A673 (cell line): ENCODE measurements around the gene CHI3L2.

Experiments
- CTCF ChIP-seq: fragments of 300-800, 200-600 bp; sonication (generic); conservative IDR thresholded peaks from 2 replicates; pipeline ENCODE4 v1.5.1; 2017; ENCODE audit warnings: low read depth, mild to moderate bottlenecking, antibody characterized with exemption, low read length, moderate library complexity, mixed read lengths
- EZH2 ChIP-seq: fragments of 200-600 bp; sonication (generic); IDR thresholded peaks from 2 replicates; pipeline ENCODE4 v1.6.1; 2017; ENCODE audit warnings: borderline replicate concordance, low read depth, mild to moderate bottlenecking, mixed read lengths, antibody characterized with exemption, low read length; ENCODE audit not compliant: poor library complexity, severe bottlenecking

GRCh38 chr1:111221276-111221632, 6.3 kb upstream of the CHI3L2 start:
- TF ChIP-seq CTCF (no peak), EZH2 (no peak)
